Prostate gland (tissue), 2 donors: ENCODE measurements around the gene ANKIB1.

Experiments used
- CTCF ChIP-seq, 4 experiments: fragments of 200-600 bp in 2 of 4; fragments of 450-650 bp in 2 of 4; sonication (generic) in 2 of 4; IDR thresholded peaks; 1 replicate in 3 of 4; 2 replicates in 1 of 4; pipeline ENCODE4 v1.5.1; 2016 to 2019; ENCODE audit warnings: antibody characterized with exemption in 4 of 4, mild to moderate bottlenecking in 2 of 4, moderate library complexity in 2 of 4
- POLR2A ChIP-seq: fragments of 450-650 bp; IDR thresholded peaks from one replicate; pipeline ENCODE4 v1.6.1; 2016; ENCODE audit warnings: antibody characterized with exemption, mild to moderate bottlenecking

GRCh38 chr7:92259610-92260247 lies 14.0 kb downstream of the ANKIB1 start:
- TF ChIP-seq POLR2A (no peak), CTCF (IDR thresholded peaks at IDR 0.05) (no peak)
